NCI-H1092 treated with DMSO at 0.1 percent for 48 hours (cell line): Measurements from ENCODE around the gene GOLGA6B.
"Not testable (repeated sequence)": the region's sequence is repeated elsewhere in the genome, so short reads cannot be mapped to it uniquely, and the experiment has no call there.

Source experiments
- DNase-seq: peaks from one replicate; lab custom pipeline; 2025; lab: John Stamatoyannopoulos, UW

The GOLGA6B gene

GRCh38 chr15:72663931-72664330, 9.4 kb downstream of the GOLGA6B start:
- not testable (repeated sequence) for DNase-seq

DNA sequence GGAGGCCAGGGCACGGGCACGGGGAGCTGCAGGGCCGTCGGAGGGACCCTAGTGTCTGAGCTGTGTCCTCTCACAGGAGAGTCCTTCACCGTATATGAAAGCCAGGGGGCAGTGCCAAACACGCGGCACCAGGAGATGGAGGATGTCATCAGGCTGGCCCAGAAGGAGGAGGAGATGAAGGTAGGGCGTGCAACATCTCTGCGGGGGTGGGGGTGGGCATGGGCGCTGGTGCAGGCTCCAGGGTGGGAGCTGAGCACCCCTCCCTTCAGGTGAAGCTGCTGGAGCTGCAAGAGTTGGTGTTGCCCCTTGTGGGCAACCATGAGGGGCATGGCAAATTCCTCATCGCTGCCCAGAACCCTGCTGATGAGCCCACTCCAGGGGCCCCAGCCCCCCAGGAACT, 11.2 kb downstream of the GOLGA6B start:
- DNase-seq = not testable (repeated sequence)

GRCh38 chr15:72669803-72670202, 15.3 kb downstream of the GOLGA6B start:
- not testable (repeated sequence) for DNase-seq

DNA sequence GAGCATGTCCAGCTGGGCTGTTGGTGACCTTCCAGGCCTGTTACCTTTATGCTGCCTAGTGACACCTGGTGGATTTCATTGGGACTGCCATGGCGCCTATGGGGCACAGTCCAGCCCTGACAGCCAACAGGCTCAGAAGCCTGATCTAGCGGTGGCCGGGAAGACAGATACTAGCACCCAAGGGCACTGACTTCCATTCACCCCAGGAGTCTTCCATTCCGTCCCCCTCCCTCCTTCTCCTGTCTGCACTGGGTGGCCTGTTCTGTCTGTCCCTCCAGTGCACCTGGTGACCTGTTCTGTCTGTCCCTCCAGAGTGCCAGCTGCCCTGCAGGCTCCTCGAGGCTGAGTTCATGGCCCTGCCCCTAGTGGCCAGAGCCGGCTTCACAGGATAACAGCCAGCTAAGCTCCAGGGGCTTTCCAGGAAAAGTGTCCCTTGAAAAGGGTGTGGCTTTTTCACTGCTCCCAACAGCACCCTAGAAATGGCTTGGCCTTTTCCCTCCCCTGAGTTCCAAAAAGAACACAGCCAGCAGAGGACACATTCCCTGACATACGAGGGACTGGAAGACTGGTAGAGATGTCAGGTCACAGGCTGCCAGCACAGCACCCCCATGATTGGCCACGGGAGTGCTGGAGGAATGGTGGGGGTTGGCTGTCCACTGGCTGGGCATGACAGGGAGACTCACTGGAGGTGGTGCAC, 16.3 kb downstream of the GOLGA6B start:
- DNase-seq = not testable (repeated sequence)

GRCh38 chr15:72671525-72671924, 17.0 kb downstream of the GOLGA6B start:
- DNase-seq = no peak

- no peak for DNase-seq
These were observed 22.3 kb downstream of the GOLGA6B start for GRCh38 chr15:72676838-72677237.

DNA sequence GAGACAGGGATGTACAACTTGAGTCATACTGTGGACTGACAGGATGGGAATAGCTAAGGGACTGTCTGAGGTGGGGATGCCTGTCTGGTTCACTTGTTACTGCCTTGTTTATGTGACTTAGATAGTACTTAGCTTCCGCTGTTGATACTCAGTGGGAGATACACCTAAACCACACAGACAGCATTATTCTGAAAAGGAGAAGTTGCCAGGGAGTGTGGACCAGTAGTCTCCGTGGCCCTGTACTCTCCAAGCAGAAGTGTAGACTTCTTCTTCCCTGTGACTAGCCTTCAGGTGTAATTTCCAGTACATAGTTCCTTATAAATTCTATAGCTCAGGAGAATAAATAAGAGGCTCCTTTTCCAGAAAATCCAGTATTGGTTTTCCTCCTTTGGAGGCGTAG, 26.4 kb downstream of the GOLGA6B start:
- no peak for DNase-seq

- no peak for DNase-seq
These were observed 28.3 kb downstream of the GOLGA6B start for GRCh38 chr15:72682772-72683171.

GRCh38 chr15:72685301-72685924, 30.9 kb downstream of the GOLGA6B start:
- no peak for DNase-seq

GRCh38 chr15:72685925-72686794, 31.7 kb downstream of the GOLGA6B start, which contains the start of the genes BBS4 and HIGD2B:
TSS of gene BBS4 (plus strand) at chr15:72686207. CDS start at chr15:72686228, 21 bp downstream.
TSS of gene HIGD2B (minus strand) at chr15:72686182. CDS start at chr15:72676374, 9,808 bp downstream.
- no peak for DNase-seq

- no peak for DNase-seq
These were observed 34.2 kb downstream of the GOLGA6B start for GRCh38 chr15:72688697-72689096.

DNA sequence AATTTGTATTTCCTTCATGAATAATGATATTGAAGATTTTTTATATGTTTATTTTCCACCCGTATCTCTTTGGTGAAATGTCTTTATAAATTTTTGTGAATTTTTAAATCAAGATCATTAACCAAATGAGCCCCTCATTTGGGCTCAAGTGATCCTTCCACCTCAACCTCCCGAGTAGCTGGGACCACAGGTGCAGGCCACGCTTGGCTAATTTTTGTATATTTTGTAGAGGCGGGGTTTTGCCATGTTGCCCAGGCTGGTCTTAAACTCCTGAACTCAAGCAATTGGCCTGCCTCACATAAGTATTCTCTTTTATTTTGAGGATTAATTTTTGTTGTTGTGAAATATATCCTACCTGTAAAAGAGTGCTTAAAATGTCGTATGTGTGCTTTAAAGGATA, 36.4 kb downstream of the GOLGA6B start:
- no peak for DNase-seq

- DNase-seq = no peak
These were observed 44.4 kb downstream of the GOLGA6B start for GRCh38 chr15:72698938-72699337.

DNA sequence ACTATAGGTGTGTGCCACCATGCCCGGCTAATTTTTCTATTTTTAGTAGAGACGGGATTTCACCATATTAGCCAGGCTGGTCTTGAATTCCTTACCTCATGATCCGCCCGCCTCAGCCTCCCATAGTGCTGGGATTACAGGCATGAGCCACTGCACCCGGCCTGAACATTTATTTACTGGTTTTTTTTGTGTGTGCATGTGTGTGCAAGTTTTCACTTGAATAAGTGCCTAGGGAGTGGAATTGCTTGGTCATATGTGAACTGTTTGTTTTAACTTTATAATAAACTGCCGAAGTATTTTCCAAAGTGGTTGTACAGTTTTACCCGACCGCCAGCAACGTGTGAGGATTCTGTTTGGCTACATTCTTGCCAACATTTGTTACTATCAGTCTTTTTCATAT, 45.6 kb downstream of the GOLGA6B start:
- no peak for DNase-seq

DNA sequence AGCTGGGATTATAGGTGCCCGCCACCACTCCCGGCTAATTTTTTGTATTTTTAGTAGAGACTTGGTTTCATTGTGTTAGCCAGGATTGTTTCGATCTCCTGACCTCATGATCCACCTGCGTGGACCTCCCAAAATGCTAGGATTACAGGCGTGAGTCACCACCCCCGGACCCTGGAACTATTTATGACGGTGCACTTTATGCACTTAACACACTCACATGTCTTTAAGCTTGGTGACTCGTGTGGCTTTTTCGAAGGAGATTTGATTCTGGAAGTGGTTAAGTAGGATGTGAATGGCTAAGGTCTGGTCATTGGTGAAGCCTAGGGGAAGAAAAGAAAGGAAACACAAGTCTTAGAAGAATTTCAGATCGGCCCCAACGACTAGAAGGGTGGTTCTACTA, 51.8 kb downstream of the GOLGA6B start:
- DNase-seq = no peak

- DNase-seq = not testable (repeated sequence)
These were observed 54.2 kb downstream of the GOLGA6B start for GRCh38 chr15:72708551-72709303.
